Skeletal muscle tissue (tissue), 4 donors: ENCODE results near the gene ATN1. TPM values are rescaled to one million over a fixed set of nuclear protein-coding genes. Genes with fewer than 3 reads are reported as not detected.
"Not testable (repeated sequence)": the region's sequence is repeated elsewhere in the genome, so short reads cannot be mapped to it uniquely, and the experiment has no call there.

Experiments used
- H3K27ac ChIP-seq: one replicate; pipeline ENCODE4 v1.7.0; 2013; ENCODE audit warnings: mild to moderate bottlenecking, low read depth, low read length, inconsistent platforms
- H3K27me3 ChIP-seq, 3 donors: one replicate each; pipeline ENCODE4 v1.7.0; 2013; ENCODE audit warnings: low read length in 3 of 3; ENCODE audit not compliant: control insufficient read depth in 3 of 3, insufficient read depth in 3 of 3
- H3K36me3 ChIP-seq, 3 donors: one replicate each; pipeline ENCODE4 v1.7.0; 2013; ENCODE audit warnings: low read length in 3 of 3; ENCODE audit not compliant: control insufficient read depth in 3 of 3, insufficient read depth in 3 of 3
- H3K4me1 ChIP-seq, 3 donors: one replicate each; pipeline ENCODE4 v1.7.0; 2013; ENCODE audit warnings: low read length in 3 of 3, mild to moderate bottlenecking in 3 of 3; ENCODE audit not compliant: control insufficient read depth in 3 of 3, insufficient read depth in 3 of 3
- H3K4me3 ChIP-seq, 3 donors: one replicate each; pipeline ENCODE4 v1.7.0; 2013; ENCODE audit warnings: low read length in 3 of 3
- H3K9ac ChIP-seq, 3 donors: one replicate each; pipeline ENCODE4 v1.7.0; 2013; ENCODE audit warnings: low read length in 3 of 3, mild to moderate bottlenecking in 3 of 3, moderate library complexity in 2 of 3, low read depth in 1 of 3
- H3K9me3 ChIP-seq, 3 donors: one replicate each; pipeline ENCODE4 v1.7.0; 2013; ENCODE audit warnings: low read length in 3 of 3; ENCODE audit not compliant: control insufficient read depth in 3 of 3
- total RNA-seq: library from RNA; depleted of rRNA; stranded (reverse); fragments of >200 nt; gene quantifications from one replicate; pipeline ENCODE4 v1.2.3, GENCODE V29; 2014
- donor health status: Osteomylitis.

The ATN1 gene, protein sequence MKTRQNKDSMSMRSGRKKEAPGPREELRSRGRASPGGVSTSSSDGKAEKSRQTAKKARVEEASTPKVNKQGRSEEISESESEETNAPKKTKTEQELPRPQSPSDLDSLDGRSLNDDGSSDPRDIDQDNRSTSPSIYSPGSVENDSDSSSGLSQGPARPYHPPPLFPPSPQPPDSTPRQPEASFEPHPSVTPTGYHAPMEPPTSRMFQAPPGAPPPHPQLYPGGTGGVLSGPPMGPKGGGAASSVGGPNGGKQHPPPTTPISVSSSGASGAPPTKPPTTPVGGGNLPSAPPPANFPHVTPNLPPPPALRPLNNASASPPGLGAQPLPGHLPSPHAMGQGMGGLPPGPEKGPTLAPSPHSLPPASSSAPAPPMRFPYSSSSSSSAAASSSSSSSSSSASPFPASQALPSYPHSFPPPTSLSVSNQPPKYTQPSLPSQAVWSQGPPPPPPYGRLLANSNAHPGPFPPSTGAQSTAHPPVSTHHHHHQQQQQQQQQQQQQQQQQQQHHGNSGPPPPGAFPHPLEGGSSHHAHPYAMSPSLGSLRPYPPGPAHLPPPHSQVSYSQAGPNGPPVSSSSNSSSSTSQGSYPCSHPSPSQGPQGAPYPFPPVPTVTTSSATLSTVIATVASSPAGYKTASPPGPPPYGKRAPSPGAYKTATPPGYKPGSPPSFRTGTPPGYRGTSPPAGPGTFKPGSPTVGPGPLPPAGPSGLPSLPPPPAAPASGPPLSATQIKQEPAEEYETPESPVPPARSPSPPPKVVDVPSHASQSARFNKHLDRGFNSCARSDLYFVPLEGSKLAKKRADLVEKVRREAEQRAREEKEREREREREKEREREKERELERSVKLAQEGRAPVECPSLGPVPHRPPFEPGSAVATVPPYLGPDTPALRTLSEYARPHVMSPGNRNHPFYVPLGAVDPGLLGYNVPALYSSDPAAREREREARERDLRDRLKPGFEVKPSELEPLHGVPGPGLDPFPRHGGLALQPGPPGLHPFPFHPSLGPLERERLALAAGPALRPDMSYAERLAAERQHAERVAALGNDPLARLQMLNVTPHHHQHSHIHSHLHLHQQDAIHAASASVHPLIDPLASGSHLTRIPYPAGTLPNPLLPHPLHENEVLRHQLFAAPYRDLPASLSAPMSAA (N-terminal part only)
- 7.3 TPM for total RNA-seq

DNA sequence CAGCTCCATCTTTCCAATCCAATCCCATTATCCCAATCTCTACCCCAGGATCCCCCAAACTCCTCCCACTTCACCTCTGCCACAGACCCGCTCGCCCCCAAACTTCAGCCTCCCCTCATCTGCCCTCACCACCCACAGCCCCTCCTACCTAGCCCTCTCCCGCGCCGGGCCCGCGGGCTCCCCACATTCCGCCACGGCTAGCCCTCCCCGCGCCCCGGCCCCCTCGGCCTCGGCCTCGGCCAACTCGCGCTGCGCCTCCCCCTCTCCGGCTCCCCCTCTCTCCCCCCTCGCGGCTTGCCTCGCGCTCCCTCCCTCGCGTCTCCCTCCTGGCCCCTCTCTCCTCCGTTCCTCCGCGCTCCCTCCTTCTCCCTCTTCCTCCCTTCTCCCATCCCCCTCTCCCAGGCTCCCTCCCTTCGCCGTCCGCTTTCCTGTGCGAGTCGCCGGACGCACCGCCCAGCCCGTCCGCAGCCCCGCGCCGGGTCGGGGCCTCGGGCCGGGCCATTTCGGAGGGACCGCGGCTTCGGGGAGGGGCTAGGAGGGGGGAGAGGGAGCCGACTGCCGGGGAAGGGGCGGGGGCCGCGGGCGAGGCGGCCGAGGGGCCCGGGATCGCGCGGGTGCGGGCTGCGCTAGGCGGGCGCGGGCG, at the start of gene ATN1:
Gene ATN1, plus strand, starts transcription at position 581 of the 643 bp plus-strand sequence. CDS start 6,043 bp downstream, outside the sequence.
- H3K36me3 ChIP-seq, result no peaks in the 10 kb centered on the region
- no peaks in the 10 kb centered on the region for H3K27me3 ChIP-seq
- H3K27ac ChIP-seq, result peak within 1 kb of the TSS; percentile 93
- H3K4me1 ChIP-seq, result peaks cover 49 to 56% (median 50%) of the 10 kb centered on the region in 3 donors
- H3K9ac ChIP-seq, result peak within 1 kb of the TSS; percentile 83 to 88 (median 86)
- peak within 1 kb of the TSS; percentile 77 to 79 (median 78) for H3K4me3 ChIP-seq
- H3K9me3 ChIP-seq, result no peaks in the 10 kb centered on the region

GRCh38 chr12:6879824-6880223, 47.9 kb upstream of the ATN1 start:
- H3K27ac ChIP-seq, H3K27me3 ChIP-seq, H3K9me3 ChIP-seq, H3K4me3 ChIP-seq, H3K4me1 ChIP-seq, H3K9ac ChIP-seq: not testable (repeated sequence)
- peaks cover 9 to 23% (median 12%) of the 10 kb centered on the region in 3 donors for H3K36me3 ChIP-seq

DNA sequence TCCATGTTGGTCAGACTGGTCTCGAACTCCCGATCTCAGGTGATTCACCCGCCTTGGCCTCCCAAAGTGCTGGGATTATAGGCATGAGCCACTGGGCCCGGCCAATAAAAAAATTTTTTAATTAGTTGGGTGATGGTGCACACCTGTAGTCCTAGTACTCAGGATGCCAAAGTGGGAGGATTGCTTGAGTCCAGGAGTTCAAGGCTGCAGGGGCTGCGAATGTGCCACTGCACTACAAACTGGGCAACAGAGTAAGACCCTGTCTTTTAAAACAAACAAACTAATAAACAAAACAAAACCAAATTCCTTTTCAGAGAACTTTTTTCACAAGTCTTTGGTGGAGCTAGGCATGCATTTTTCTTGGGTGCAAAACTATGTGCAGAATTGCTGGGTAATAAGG, 44.5 kb upstream of the ATN1 start:
- Histone ChIP-seq H3K9ac (no peak overlapping the region), H3K27me3 (no peaks in the 10 kb centered on the region), H3K4me1 (no peaks in the 10 kb centered on the region), H3K27ac (no peak overlapping the region), H3K36me3 (peaks cover 8 to 19% (median 9%) of the 10 kb centered on the region in 3 donors), H3K9me3 (no peaks in the 10 kb centered on the region), H3K4me3 (no peak overlapping the region)

DNA sequence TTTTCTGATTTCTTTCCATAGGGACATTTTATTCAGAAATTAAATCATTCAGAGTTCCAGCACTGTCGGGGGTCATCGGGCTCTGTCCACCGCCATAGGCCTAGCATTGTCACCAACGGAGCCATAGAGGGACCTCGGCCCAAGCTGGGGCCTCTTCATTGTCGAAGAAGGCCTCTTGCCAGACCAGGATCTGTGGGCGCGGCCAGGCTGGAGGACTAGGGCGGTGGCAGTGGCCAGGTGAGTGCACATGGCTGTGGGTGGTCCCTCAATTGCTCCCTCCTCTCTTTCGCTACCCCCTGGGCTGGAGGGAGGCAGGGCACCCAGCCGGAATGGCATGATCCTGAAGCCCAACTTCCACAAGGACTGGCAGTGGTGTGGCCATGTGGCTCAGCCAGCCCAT, 44.1 kb upstream of the ATN1 start:
- H3K27me3 ChIP-seq, result no peaks in the 10 kb centered on the region
- H3K9ac ChIP-seq, result no peak overlapping the region
- no peak overlapping the region for H3K27ac ChIP-seq
- H3K9me3 ChIP-seq, result no peaks in the 10 kb centered on the region
- H3K4me1 ChIP-seq, result no peaks in the 10 kb centered on the region
- H3K4me3 ChIP-seq, result no peak overlapping the region
- peaks cover 8 to 19% (median 9%) of the 10 kb centered on the region in 3 donors for H3K36me3 ChIP-seq

DNA sequence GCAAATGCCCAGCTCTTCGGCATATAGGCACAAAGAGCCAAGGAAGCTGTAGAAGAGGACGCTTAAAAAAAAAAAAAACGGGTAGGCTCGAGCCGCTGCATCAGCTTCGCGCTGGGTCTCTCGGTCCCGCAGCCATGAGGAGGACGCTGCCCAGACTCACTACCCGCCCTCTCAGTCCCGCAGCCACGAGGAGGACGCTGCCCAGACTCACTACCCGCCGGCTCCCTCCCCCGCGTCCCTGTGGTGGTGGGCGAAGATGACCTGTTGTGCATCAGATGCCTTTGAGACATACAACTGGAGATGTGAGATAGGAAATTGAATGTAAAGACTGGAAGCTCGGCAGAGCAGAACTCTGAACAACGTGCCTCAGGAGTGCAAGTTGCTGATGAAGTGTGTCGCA, 43.2 kb upstream of the ATN1 start:
- no peaks in the 10 kb centered on the region for H3K9me3 ChIP-seq
- no peaks in the 10 kb centered on the region for H3K27me3 ChIP-seq
- H3K4me3 ChIP-seq, result no peak overlapping the region
- no peaks in the 10 kb centered on the region for H3K4me1 ChIP-seq
- H3K36me3 ChIP-seq, result peaks cover 8 to 19% (median 9%) of the 10 kb centered on the region in 3 donors
- no peak overlapping the region for H3K27ac ChIP-seq
- H3K9ac ChIP-seq, result no peak overlapping the region

DNA sequence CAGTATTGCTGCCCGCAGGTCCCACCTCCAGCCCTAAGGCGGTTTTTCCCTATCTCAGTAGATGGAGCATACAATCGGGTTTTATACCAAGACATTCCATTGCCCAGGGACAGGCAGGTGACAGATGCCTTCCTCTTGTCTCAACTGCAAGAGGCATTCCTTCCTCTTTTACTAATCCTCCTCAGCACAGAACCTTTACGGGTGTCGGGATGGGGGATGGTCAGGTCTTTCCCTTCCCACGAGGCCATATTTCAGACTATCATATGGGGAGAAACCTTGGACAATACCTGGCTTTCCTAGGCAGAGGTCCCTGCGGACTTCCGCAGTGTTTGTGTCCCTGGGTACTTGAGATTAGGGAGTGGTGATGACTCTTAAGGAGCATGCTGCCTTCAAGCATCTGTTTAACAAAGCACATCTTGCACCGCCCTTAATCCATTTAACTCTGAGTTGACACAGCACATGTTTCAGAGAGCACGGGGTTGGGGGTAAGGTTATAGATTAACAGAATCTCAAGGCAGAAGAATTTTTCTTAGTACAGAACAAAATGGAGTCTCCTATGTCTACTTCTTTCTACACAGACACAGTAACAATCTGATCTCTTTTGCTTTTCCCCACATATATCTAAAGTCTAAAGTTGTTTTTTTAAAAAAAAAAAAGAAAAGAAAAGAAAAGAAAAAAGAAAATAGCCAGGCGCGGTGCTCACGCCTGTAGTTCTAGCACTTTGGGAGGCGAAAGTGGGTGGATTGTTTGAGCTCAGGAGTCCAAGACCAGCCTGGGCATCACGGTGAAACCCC, 41.4 kb upstream of the ATN1 start:
- H3K27me3 ChIP-seq, H3K9me3 ChIP-seq, H3K4me3 ChIP-seq, H3K9ac ChIP-seq, H3K4me1 ChIP-seq, H3K27ac ChIP-seq: not testable (repeated sequence)
- H3K36me3 ChIP-seq, result peaks cover 8 to 19% (median 9%) of the 10 kb centered on the region in 3 donors

DNA sequence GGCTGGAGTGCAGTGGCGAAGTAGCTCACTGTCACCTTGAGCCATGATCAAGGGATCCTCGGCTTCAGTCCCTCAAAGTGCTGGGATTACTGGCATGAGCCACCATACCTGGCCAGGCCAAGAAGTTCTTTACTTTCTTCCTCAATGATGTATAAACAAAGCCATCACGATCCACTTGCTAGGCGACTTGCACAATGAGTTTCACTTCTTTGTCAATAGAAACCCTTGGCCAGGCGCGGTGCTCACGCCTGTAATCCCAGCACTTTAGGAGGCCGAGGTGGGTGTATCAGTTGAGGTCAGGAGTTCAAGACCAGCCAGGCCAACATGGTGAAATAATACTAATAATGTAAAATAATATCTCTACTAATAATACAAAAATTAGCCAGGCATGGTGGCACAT, 40.3 kb upstream of the ATN1 start:
- no peaks in the 10 kb centered on the region for H3K27me3 ChIP-seq
- peaks cover 9 to 13% (median 11%) of the 10 kb centered on the region in 3 donors for H3K4me1 ChIP-seq
- no peak overlapping the region for H3K9ac ChIP-seq
- H3K4me3 ChIP-seq, result no peak overlapping the region
- H3K9me3 ChIP-seq, result no peaks in the 10 kb centered on the region
- no peak overlapping the region for H3K27ac ChIP-seq
- H3K36me3 ChIP-seq, result peaks cover 8 to 17% (median 9%) of the 10 kb centered on the region in 3 donors

DNA sequence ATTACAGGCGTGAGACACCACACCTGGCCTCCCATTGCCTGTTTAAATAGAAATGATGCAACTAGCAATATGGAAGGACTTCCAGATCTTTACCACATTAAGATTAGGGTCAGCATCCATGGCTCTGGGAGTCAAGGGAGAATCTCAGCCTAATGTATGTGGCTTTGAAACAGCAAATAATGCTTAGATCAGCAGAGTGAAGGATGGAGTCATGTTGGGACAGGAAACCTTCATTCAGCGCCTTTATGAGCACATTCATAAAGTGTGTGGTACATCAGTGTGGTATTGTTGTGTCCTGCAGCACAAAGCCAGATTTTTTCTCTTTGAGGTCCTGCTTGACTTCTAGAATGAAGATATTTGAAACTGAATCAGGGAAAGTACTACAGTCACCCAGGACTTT, 39.4 kb upstream of the ATN1 start:
- Histone ChIP-seq H3K4me3 (no peak overlapping the region), H3K9me3 (no peaks in the 10 kb centered on the region)

GRCh38 chr12:6888794-6889193, 39.0 kb upstream of the ATN1 start:
- H3K9ac ChIP-seq, H3K9me3 ChIP-seq, H3K27ac ChIP-seq, H3K27me3 ChIP-seq, H3K4me3 ChIP-seq: not testable (repeated sequence)
- peaks cover 5 to 13% (median 6%) of the 10 kb centered on the region in 3 donors for H3K36me3 ChIP-seq
- H3K4me1 ChIP-seq, result peaks cover 9 to 13% (median 11%) of the 10 kb centered on the region in 3 donors

More for the DNA sequence above, 39.4 kb upstream of the ATN1 start:
- H3K27me3 ChIP-seq, result no peaks in the 10 kb centered on the region
- H3K9ac ChIP-seq, result no peak overlapping the region
- no peak overlapping the region for H3K27ac ChIP-seq
- peaks cover 9 to 13% (median 11%) of the 10 kb centered on the region in 3 donors for H3K4me1 ChIP-seq
- peaks cover 7 to 17% (median 8%) of the 10 kb centered on the region in 3 donors for H3K36me3 ChIP-seq
